CD4-positive, CD25-positive, alpha-beta regulatory T cell (primary cell): Measurements from ENCODE around the gene PCDH1. TPM values are rescaled to one million over a fixed set of nuclear protein-coding genes. Genes with fewer than 3 reads are reported as not detected.

Experiments used
- ATAC-seq, 2 donors: fragments of 150-1000 bp; cut with Tn5 transposase; one replicate each; pipeline ENCODE4 v1.10.0; 2021; ENCODE audit warnings: low read depth in 2 of 2, moderate number of reproducible peaks in 2 of 2, moderate library complexity in 1 of 2
- DNase-seq, 3 donors: peaks; one replicate each; pipeline versions ENCODE4 v3.0.0 to v3.0.0-alpha.2; 2012 to 2022; ENCODE audit warnings: mixed read lengths in 1 of 3
- H3K27ac ChIP-seq: one replicate; pipeline ENCODE4 v1.7.0; 2013; ENCODE audit warnings: mild to moderate bottlenecking, low read length; ENCODE audit not compliant: insufficient read depth, poor library complexity, severe bottlenecking
- H3K27me3 ChIP-seq: one replicate; pipeline ENCODE4 v1.7.0; 2013; ENCODE audit warnings: low read length; ENCODE audit not compliant: control insufficient read depth, insufficient read depth
- H3K36me3 ChIP-seq: one replicate; pipeline ENCODE4 v1.7.0; 2013; ENCODE audit warnings: mild to moderate bottlenecking, low read length, moderate library complexity; ENCODE audit not compliant: control insufficient read depth, insufficient read depth
- H3K4me1 ChIP-seq: 2 replicates; pipeline ENCODE4 v1.7.0; 2013; ENCODE audit warnings: mild to moderate bottlenecking, low read length; ENCODE audit not compliant: insufficient read depth, control insufficient read depth, poor library complexity, severe bottlenecking
- H3K4me3 ChIP-seq: one replicate; pipeline ENCODE4 v1.7.0; 2013; ENCODE audit warnings: low read depth, mild to moderate bottlenecking, low read length, moderate library complexity
- H3K9me3 ChIP-seq, 2 experiments: 1 replicate in 1 of 2; 2 replicates in 1 of 2; pipeline ENCODE4 v1.7.0; 2013; ENCODE audit warnings: low read length in 2 of 2, mild to moderate bottlenecking in 1 of 2, moderate library complexity in 1 of 2; ENCODE audit not compliant: control insufficient read depth in 2 of 2
- H3K27ac Mint-ChIP-seq, 3 donors: one replicate each; pipeline ENCODE4 v1.8.0; 2020 to 2022; ENCODE audit warnings: mild to moderate bottlenecking in 3 of 3, mixed read lengths in 3 of 3, moderate library complexity in 2 of 3
- H3K27me3 Mint-ChIP-seq: one replicate; pipeline ENCODE4 v1.8.0; 2022; ENCODE audit warnings: mild to moderate bottlenecking, mixed read lengths
- H3K36me3 Mint-ChIP-seq: one replicate; pipeline ENCODE4 v1.8.0; 2020; ENCODE audit warnings: mixed read lengths
- H3K4me1 Mint-ChIP-seq, 4 donors: one replicate each; pipeline ENCODE4 v1.8.0; 2020 to 2022; ENCODE audit warnings: mixed read lengths in 4 of 4, mild to moderate bottlenecking in 1 of 4
- H3K4me3 Mint-ChIP-seq, 4 donors: one replicate each; pipeline ENCODE4 v1.8.0; 2020 to 2022; ENCODE audit warnings: mild to moderate bottlenecking in 4 of 4, mixed read lengths in 4 of 4, moderate library complexity in 3 of 4
- H3K9me3 Mint-ChIP-seq, 7 donors: one replicate each; pipeline ENCODE4 v1.8.0; 2020 to 2022; ENCODE audit warnings: mixed read lengths in 7 of 7, mild to moderate bottlenecking in 3 of 7, moderate library complexity in 2 of 7
- polyA plus RNA-seq, 4 donors: library from polyadenylated mRNA; unstranded; fragments of 300-500 nt; fragmentation: Illumina TruSeq; gene quantifications; one replicate each; pipeline ENCODE4 v1.2.3, GENCODE V29; 2021
- total RNA-seq: library from RNA; stranded (reverse); gene quantifications from one replicate; pipeline ENCODE4 v1.2.3, GENCODE V29; 2022

Gene PCDH1
- total and polyA plus RNA-seq, 5 donors from 2014 or later: 0.20 to 2.6 (median 1.3) TPM

- peaks cover 4% of the 10 kb centered on the region for H3K36me3 Mint-ChIP-seq
- Histone ChIP-seq H3K4me1 (peaks cover 38% of the 10 kb centered on the region), H3K4me3 (no peak overlapping the region), H3K36me3 (no peaks in the 10 kb centered on the region), H3K27me3 (peaks cover 48% of the 10 kb centered on the region), H3K9me3 (no peaks in the 10 kb centered on the region), H3K27ac (peak overlapping the region; percentile 19)
- ATAC-seq (no peak), DNase-seq (no peak)
- H3K4me3 Mint-ChIP-seq: peak overlapping the region in 1 of 4 donors; percentile 85
- peak overlapping the region in 1 of 3 donors; percentile 60 for H3K27ac Mint-ChIP-seq
- H3K4me1 Mint-ChIP-seq: peaks cover 0 to 44% (median 15%) of the 10 kb centered on the region in 4 donors
- peaks cover 0 to 3% (median 0%) of the 10 kb centered on the region in 7 donors for H3K9me3 Mint-ChIP-seq
- H3K27me3 Mint-ChIP-seq: peaks cover 79% of the 10 kb centered on the region
Observed at GRCh38 chr5:141881886-141882285, 3.7 kb upstream of the PCDH1 start.

GRCh38 chr5:141880961-141881801 lies 3.0 kb upstream of the PCDH1 start:
- Histone ChIP-seq H3K36me3 (no peaks in the 10 kb centered on the region), H3K27me3 (peaks cover 50% of the 10 kb centered on the region), H3K4me1 (peaks cover 45% of the 10 kb centered on the region), H3K27ac (peak overlapping the region; percentile 19), H3K4me3 (no peak overlapping the region), H3K9me3 (no peaks in the 10 kb centered on the region)
- Mint-ChIP-seq H3K27me3 (peaks cover 77% of the 10 kb centered on the region), H3K4me1 (peaks cover 0 to 48% (median 15%) of the 10 kb centered on the region in 4 donors), H3K27ac (peak overlapping the region in 1 of 3 donors; percentile 60), H3K4me3 (peak overlapping the region in 3 of 4 donors; percentile 2 to 85 (median 2)), H3K36me3 (peaks cover 4% of the 10 kb centered on the region), H3K9me3 (peaks cover 0 to 3% (median 0%) of the 10 kb centered on the region in 7 donors)
- DNase-seq (no peak), ATAC-seq (no peak)

- H3K36me3 Mint-ChIP-seq: peaks cover 4% of the 10 kb centered on the region
- ATAC-seq: no peak
- no peaks in the 10 kb centered on the region for H3K9me3 ChIP-seq
- peaks cover 45% of the 10 kb centered on the region for H3K27me3 ChIP-seq
- peaks cover 53% of the 10 kb centered on the region for H3K4me1 ChIP-seq
- H3K9me3 Mint-ChIP-seq: peaks cover 0 to 3% (median 0%) of the 10 kb centered on the region in 7 donors
- DNase-seq: no peak
- peak overlapping the region in 1 of 3 donors; percentile 67 for H3K27ac Mint-ChIP-seq
- no peak overlapping the region for H3K27ac ChIP-seq
- H3K4me3 Mint-ChIP-seq: peak overlapping the region in 1 of 4 donors; percentile 85
- no peak overlapping the region for H3K4me3 ChIP-seq
- no peaks in the 10 kb centered on the region for H3K36me3 ChIP-seq
- H3K4me1 Mint-ChIP-seq: peaks cover 0 to 56% (median 19%) of the 10 kb centered on the region in 4 donors
- H3K27me3 Mint-ChIP-seq: peaks cover 77% of the 10 kb centered on the region
Observed at GRCh38 chr5:141879941-141880738, 1.9 kb upstream of the PCDH1 start.

- peak overlapping the region; percentile 53 for H3K4me3 ChIP-seq
- peaks cover 75% of the 10 kb centered on the region for H3K27me3 Mint-ChIP-seq
- H3K27me3 ChIP-seq: peaks cover 42% of the 10 kb centered on the region
Observed at GRCh38 chr5:141879426-141879759, 1.2 kb upstream of the PCDH1 start.

GRCh38 chr5:141878711-141879425 lies 658 bp upstream of the PCDH1 start:
- H3K9me3 ChIP-seq: no peaks in the 10 kb centered on the region
- DNase-seq (peak; percentile 83 to 92 (median 88)), ATAC-seq (peak; percentile 84 to 88)
- Mint-ChIP-seq H3K27ac (peak overlapping the region; percentile 1 to 62 (median 33)), H3K9me3 (peaks cover 0 to 3% (median 0%) of the 10 kb centered on the region in 7 donors), H3K27me3 (peaks cover 75% of the 10 kb centered on the region), H3K4me1 (peaks cover 0 to 54% (median 20%) of the 10 kb centered on the region in 4 donors), H3K36me3 (peaks cover 2% of the 10 kb centered on the region), H3K4me3 (peak overlapping the region; percentile 73 to 89 (median 84))
- no peak overlapping the region for H3K27ac ChIP-seq
- H3K4me1 ChIP-seq: peaks cover 53% of the 10 kb centered on the region
- H3K36me3 ChIP-seq: no peaks in the 10 kb centered on the region
- H3K27me3 ChIP-seq: peaks cover 38% of the 10 kb centered on the region
- H3K4me3 ChIP-seq: peak overlapping the region; percentile 53

More at GRCh38 chr5:141879426-141879759, 1.2 kb upstream of the PCDH1 start:
- Histone ChIP-seq H3K27ac (no peak overlapping the region), H3K9me3 (no peaks in the 10 kb centered on the region), H3K36me3 (no peaks in the 10 kb centered on the region), H3K4me1 (peaks cover 53% of the 10 kb centered on the region)
- Mint-ChIP-seq H3K36me3 (peaks cover 4% of the 10 kb centered on the region), H3K4me3 (peak overlapping the region; percentile 73 to 89 (median 84)), H3K27ac (peak overlapping the region in 2 of 3 donors; percentile 1 to 91), H3K9me3 (peaks cover 0 to 3% (median 0%) of the 10 kb centered on the region in 7 donors), H3K4me1 (peaks cover 0 to 56% (median 21%) of the 10 kb centered on the region in 4 donors)
- ATAC-seq: no peak
- DNase-seq: no peak

GRCh38 chr5:141877356-141878185 lies 639 bp downstream of the PCDH1 start:
- ATAC-seq (no peak), DNase-seq (peak in 2 of 3 donors; percentile 18 to 24)
- H3K27me3 Mint-ChIP-seq: peaks cover 76% of the 10 kb centered on the region
- H3K27ac ChIP-seq: no peak overlapping the region
- H3K9me3 ChIP-seq: no peaks in the 10 kb centered on the region
- no peaks in the 10 kb centered on the region for H3K36me3 Mint-ChIP-seq
- H3K27ac Mint-ChIP-seq: peak overlapping the region in 1 of 3 donors; percentile 0
- peak overlapping the region; percentile 64 to 81 (median 76) for H3K4me3 Mint-ChIP-seq
- H3K27me3 ChIP-seq: peaks cover 31% of the 10 kb centered on the region
- peaks cover 0 to 3% (median 0%) of the 10 kb centered on the region in 7 donors for H3K9me3 Mint-ChIP-seq
- H3K4me1 ChIP-seq: peaks cover 44% of the 10 kb centered on the region
- H3K4me1 Mint-ChIP-seq: peaks cover 0 to 50% (median 19%) of the 10 kb centered on the region in 4 donors
- H3K4me3 ChIP-seq: peak overlapping the region; percentile 31
- H3K36me3 ChIP-seq: no peaks in the 10 kb centered on the region
